T47D (cell line): ENCODE results near the gene TTC32.
A peak's percentile ranks its signal among the peaks of the same experiment; 100 is the strongest.
"Not testable (repeated sequence)": the region's sequence is repeated elsewhere in the genome, so short reads cannot be mapped to it uniquely, and the experiment has no call there.

Source experiments
- DNase-seq, 2 experiments: peaks; one replicate each; pipeline versions ENCODE4 v3.0.0 to v3.0.0-alpha.2; 2011 to 2012; ENCODE audit warnings: low read depth in 1 of 2, low spot score in 1 of 2
- JUND ChIP-seq: IDR thresholded peaks from 2 replicates; pipeline ENCODE4 v1.6.1; 2012; ENCODE audit warnings: low read depth
- in situ Hi-C: cut with HindIII; loops from 2 replicates; pipeline ENCODE4 v1.10.0; 2016; ENCODE audit warnings: low sequenced_read_pairs, low pct_unique_long_range_greater_than_20kb

The TTC32 gene

DNA sequence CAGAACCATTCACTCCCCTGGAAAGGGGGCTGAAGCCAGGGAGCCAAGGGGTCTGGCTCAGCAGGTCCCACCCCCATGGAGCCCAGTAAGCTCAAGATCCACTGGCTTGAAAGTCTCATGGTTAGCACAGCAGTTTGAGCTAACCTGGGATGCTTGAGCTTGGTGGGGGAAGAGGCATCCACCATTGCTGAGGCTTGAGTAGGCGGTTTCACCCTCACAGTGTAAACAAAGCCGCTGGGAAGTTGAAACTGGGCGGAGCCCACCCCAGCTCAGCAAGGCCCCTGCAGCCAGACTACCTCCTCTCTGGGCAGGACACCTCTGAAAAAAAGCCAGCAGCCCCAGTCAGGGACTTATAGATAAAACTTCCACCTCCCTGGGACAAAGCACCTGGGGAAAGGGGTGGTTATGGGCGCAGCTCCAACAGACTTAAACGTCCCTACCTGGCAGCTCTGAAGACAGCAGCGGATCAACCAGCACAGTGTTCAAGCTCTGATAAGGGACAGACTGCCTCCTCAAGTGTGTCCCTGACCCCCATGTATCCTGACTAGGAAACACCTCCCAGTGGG lies 14.7 kb upstream of the TTC32 start:
- in situ Hi-C loops, result no loop called here

GRCh38 chr2:19914266-19914975 lies 12.6 kb upstream of the TTC32 start:
- TF ChIP-seq JUND, result no peak
- in situ Hi-C loops, result no loop called here

More for the DNA sequence above, 14.7 kb upstream of the TTC32 start:
- no peak for TF ChIP-seq JUND
- DNase-seq, result no peak

DNA sequence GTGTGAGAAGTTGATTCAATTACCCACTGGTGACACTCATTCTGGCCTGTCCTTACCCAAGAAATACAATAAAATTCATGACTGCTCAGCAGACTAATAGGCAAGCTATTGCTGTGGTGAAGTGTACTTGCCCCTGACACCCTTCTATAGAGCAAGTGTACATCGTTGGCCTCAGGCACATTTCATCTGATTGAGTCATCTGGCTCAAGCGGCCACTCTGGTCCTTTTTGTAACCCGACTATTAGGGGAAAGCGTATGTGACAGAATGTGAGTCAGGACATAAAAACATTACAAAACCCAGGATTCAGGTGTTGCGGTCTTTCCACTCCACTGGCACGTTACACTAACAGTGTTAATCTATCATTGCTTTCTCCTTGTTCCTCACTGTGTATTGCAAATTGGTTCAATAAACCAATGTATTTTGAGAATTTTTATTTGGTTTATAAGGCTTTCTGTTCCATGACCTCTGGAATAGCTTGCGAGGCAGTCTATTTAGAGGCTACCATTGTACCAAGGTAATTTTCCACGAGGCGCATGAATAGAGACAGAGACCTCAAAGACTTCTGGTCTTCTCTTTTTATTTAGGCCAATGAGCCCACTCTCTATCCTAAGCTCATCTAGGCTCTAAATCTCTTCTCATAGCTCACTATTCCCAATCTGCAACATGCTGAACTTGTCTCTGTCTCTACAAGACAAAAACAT lies 10.2 kb upstream of the TTC32 start:
- in situ Hi-C loops, result no loop called here
- no peak for TF ChIP-seq JUND
- peak in 1 of 2 experiments; percentile 55 for DNase-seq

More at GRCh38 chr2:19914266-19914975, 12.6 kb upstream of the TTC32 start:
- no peak for DNase-seq

GRCh38 chr2:19902216-19902740 lies 495 bp upstream of the TTC32 start:
- DNase-seq, result peak in 1 of 2 experiments; percentile 9
- no peak for TF ChIP-seq JUND

GRCh38 chr2:19900931-19901441 lies 797 bp downstream of the TTC32 start:
- TF ChIP-seq JUND, result no peak
- no peak for DNase-seq
- in situ Hi-C loops, result no loop called here

More at GRCh38 chr2:19902216-19902740, 495 bp upstream of the TTC32 start:
- in situ Hi-C loops, result no loop called here

GRCh38 chr2:19899985-19900930 lies 1.5 kb downstream of the TTC32 start:
- TF ChIP-seq JUND, result no peak
- peak in 1 of 2 experiments; percentile 14 for DNase-seq
- in situ Hi-C loops, result no loop called here

DNA sequence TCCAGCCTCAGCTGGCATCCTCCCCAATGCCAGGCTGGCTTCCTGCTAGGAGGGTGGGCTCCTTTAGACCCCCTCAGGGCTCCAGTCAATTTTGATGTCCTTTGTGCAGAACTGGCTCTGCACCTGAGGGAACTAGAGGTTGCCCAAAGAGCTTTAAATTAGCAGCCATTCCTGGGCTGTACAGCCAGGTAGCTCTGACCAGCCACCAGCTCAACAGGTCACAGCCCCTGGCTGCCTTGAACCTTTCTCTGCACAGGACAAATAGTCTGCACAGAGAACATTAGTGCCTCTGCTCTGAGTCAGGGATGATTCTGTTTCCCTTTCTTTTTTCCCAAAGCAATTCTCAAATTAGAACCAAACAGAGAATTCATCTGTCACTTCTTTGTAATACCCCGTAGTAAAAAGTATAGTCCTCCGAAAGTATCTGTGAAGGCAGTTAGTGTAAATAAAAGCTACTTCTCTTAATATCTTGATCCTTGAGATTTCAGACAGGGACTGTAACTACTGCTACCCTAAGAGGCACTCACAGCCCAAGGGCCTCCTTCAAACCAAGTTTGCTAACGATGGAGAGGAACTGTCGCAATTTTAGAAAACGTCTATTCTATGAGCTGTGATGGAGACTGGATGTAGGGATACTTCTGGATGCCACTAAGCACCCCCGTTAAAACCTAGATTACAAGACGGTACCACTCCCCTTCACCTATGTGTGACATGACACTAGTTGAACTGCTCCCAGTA lies 3.0 kb downstream of the TTC32 start:
- TF ChIP-seq JUND, result no peak
- DNase-seq, result no peak
- in situ Hi-C loops, result no loop called here

- no peak for DNase-seq
- no peak for TF ChIP-seq JUND
- in situ Hi-C loops, result no loop called here
Measured at GRCh38 chr2:19897623-19898245, 4.0 kb downstream of the TTC32 start.

DNA sequence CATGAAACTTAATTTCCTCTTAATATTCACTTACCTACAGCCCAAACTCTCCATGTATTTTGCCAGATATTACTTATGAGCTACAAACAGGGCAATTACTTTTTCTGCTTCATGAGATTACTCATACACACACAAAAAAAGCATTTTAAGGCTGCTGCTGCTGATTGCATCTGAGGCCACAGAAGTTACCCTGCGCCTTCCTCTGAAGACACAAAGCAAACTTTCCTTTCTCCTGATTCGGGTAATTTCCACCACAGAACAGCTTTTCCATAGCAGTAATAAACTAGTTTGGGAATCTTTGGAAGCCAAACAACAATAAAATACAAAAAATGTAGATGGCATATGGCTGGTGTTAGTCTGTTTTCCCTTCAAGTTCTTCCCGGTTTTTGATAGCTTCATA lies 6.2 kb downstream of the TTC32 start:
- no peak for DNase-seq
- TF ChIP-seq JUND, result no peak
- in situ Hi-C loops, result no loop called here

DNA sequence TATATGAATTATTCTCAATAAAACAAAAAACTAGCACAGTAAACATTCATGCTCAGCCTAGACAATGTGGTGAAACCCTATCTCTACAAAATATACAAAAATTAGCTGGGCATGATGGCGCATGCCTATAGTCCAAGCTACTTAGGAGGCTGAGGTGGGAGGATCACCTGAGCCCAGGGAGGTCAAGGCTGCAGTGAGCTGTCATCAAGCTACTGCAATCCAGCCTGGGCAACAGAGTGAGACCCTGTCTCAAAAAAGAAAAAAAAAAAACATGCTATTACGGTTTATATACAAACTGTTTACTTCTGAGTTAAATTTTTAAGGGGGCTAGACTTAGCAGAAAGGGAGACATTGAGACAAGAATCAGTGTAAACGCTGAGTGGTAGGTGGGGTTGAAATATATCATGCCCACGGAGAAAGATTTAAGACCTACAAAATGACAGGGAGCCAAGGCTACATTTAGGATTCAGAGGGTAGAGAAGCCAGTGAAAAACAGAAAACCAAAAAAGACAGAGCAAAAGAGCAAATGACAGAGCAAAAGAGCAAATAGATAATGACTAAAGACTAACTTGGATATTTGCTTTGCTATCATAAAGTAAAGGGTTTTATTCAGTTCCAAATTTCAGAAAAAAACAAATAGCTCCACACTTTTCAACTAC lies 7.5 kb downstream of the TTC32 start:
- no peak for TF ChIP-seq JUND
- no peak for DNase-seq
- in situ Hi-C loops, result no loop called here

DNA sequence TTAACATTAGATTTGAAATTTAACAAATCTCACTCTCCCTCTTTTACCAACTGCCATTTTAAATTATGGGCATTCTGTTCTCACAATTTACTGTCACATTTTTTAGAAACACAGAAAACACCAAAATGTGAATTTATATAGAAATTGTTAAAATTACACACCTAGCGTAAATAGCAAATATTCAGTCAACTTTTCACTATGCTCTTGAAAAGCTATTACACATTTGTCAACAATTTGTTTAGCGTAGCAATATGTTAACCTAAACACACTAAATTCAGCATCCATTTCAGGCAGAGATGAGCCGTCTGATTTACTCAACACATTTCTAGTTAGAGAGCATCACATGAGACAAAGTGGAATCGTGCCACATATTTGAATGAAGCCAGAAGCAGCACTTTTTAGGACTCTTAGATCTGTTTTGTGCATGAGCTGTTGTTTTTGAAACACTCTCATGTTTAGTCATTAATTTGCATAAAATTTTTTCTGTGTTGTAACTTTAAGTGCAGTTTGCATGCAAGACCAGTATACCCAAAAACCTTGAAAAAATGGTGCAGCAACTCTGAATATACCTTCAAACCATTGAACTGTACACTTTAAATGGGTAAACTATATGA lies 8.2 kb downstream of the TTC32 start:
- no peak for TF ChIP-seq JUND
- in situ Hi-C loops, result no loop called here
- no peak for DNase-seq

DNA sequence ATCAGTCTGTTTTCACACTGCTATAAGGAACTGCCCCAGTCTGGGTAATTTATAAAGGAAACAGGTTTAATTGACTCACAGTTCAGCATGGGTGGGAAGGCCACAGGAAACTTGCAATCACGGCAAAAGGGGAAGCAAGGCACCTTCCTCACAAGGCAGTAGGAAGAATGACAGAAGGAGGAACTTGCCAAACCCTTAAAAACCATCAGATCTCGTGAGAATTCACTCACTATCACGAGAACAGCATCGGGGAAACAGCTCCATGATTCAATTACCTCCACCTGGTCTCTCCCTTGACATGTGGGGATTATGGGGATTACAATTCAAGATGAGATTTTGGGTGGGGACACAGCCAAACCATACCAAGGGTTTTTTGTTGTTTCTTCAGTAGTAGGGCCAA lies 9.8 kb downstream of the TTC32 start:
- DNase-seq, in situ Hi-C loops: not testable (repeated sequence)
